Measurements from ENCODE around the gene AFG3L2. TPM values are rescaled to one million over a fixed set of nuclear protein-coding genes. Genes with fewer than 3 reads are reported as not detected.

Gene AFG3L2
- total and polyA plus RNA-seq, 9 of the 15 experiments (the other 6 are each of a cell fraction or from before 2014, with no cell fraction given): 24.1 to 109 (median 84.0) TPM

GRCh38 chr18:12376034-12376753, 833 bp downstream of the AFG3L2 start (continued):
- TF ChIP-seq, protein P1, sequence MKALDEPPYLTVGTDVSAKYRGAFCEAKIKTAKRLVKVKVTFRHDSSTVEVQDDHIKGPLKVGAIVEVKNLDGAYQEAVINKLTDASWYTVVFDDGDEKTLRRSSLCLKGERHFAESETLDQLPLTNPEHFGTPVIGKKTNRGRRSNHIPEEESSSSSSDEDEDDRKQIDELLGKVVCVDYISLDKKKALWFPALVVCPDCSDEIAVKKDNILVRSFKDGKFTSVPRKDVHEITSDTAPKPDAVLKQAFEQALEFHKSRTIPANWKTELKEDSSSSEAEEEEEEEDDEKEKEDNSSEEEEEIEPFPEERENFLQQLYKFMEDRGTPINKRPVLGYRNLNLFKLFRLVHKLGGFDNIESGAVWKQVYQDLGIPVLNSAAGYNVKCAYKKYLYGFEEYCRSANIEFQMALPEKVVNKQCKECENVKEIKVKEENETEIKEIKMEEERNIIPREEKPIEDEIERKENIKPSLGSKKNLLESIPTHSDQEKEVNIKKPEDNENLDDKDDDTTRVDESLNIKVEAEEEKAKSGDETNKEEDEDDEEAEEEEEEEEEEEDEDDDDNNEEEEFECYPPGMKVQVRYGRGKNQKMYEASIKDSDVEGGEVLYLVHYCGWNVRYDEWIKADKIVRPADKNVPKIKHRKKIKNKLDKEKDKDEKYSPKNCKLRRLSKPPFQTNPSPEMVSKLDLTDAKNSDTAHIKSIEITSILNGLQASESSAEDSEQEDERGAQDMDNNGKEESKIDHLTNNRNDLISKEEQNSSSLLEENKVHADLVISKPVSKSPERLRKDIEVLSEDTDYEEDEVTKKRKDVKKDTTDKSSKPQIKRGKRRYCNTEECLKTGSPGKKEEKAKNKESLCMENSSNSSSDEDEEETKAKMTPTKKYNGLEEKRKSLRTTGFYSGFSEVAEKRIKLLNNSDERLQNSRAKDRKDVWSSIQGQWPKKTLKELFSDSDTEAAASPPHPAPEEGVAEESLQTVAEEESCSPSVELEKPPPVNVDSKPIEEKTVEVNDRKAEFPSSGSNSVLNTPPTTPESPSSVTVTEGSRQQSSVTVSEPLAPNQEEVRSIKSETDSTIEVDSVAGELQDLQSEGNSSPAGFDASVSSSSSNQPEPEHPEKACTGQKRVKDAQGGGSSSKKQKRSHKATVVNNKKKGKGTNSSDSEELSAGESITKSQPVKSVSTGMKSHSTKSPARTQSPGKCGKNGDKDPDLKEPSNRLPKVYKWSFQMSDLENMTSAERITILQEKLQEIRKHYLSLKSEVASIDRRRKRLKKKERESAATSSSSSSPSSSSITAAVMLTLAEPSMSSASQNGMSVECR (CRISPR knock-in tag; IDR thresholded peaks at IDR 0.05): peak; percentile 78; the same call in 1 of the 2 replicates
- TF ChIP-seq, protein P2, sequence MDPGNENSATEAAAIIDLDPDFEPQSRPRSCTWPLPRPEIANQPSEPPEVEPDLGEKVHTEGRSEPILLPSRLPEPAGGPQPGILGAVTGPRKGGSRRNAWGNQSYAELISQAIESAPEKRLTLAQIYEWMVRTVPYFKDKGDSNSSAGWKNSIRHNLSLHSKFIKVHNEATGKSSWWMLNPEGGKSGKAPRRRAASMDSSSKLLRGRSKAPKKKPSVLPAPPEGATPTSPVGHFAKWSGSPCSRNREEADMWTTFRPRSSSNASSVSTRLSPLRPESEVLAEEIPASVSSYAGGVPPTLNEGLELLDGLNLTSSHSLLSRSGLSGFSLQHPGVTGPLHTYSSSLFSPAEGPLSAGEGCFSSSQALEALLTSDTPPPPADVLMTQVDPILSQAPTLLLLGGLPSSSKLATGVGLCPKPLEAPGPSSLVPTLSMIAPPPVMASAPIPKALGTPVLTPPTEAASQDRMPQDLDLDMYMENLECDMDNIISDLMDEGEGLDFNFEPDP (CRISPR knock-in tag; IDR thresholded peaks at IDR 0.05): no peak
- TF ChIP-seq OTX1 (CRISPR knock-in tag; IDR thresholded peaks at IDR 0.05) (no peak), MAFG (tag; conservative IDR thresholded peaks at IDR 0.05) (no peak), CEBPG (CRISPR knock-in tag; IDR thresholded peaks at IDR 0.05) (no peak; the same call in 1 of the 2 replicates), CEBPG (tag; conservative IDR thresholded peaks at IDR 0.05 in 1 of 2, IDR thresholded peaks at IDR 0.05 in 1 of 2) (no peak), FOXA3 (CRISPR knock-in tag; conservative IDR thresholded peaks at IDR 0.05 in 1 of 2, IDR thresholded peaks at IDR 0.05 in 1 of 2) (0 out of 4 replicates have a peak, but pooled peaks of 1 of the 2 experiments have one; percentile 79), PRPF4 (IDR thresholded peaks at IDR 0.05; ENCODE audit: insufficient read depth, low read depth, low read length, poor library complexity, severe bottlenecking) (no peak), AFF4 (CRISPR knock-in tag; IDR thresholded peaks at IDR 0.05) (peak; percentile 26), IRF2 (CRISPR knock-in tag; IDR thresholded peaks at IDR 0.05) (no peak), KDM1A (IDR thresholded peaks at IDR 0.05) (peak in 1 of 2 experiments; percentile 65; a peak in 2 of 4 replicates), RCOR1 (IDR thresholded peaks at IDR 0.05; ENCODE audit: borderline replicate concordance in 1 of 2, low read depth in 2 of 2, low read length in 2 of 2) (peak in 1 of 2 experiments; percentile 58; a peak in 1 of 4 replicates)
- TF ChIP-seq, protein P3, sequence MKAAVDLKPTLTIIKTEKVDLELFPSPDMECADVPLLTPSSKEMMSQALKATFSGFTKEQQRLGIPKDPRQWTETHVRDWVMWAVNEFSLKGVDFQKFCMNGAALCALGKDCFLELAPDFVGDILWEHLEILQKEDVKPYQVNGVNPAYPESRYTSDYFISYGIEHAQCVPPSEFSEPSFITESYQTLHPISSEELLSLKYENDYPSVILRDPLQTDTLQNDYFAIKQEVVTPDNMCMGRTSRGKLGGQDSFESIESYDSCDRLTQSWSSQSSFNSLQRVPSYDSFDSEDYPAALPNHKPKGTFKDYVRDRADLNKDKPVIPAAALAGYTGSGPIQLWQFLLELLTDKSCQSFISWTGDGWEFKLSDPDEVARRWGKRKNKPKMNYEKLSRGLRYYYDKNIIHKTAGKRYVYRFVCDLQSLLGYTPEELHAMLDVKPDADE (conservative IDR thresholded peaks at IDR 0.05; ENCODE audit: control insufficient read depth, low read depth, low read length): no peak
